Measurements from ENCODE around the gene CES5A. TPM values are rescaled to one million over a fixed set of nuclear protein-coding genes. Genes with fewer than 3 reads are reported as not detected.

The CES5A gene
- polyA plus RNA-seq, 3 donors: not detected

GRCh38 chr16:55912022-55912421 lies 36.8 kb upstream of the CES5A start:
- Mint-ChIP-seq H3K27ac (no peak overlapping the region), H3K27me3 (ENCODE audit: low read depth in 3 of 3) (peaks cover 0 to 10% (median 4%) of the 10 kb centered on the region in 3 donors), H3K4me3 (no peak overlapping the region), H3K4me1 (no peaks in the 10 kb centered on the region), H3K9me3 (peaks cover 0 to 14% (median 3%) of the 10 kb centered on the region in 7 donors), H3K36me3 (no peaks in the 10 kb centered on the region)
- Histone ChIP-seq H3K27ac (ENCODE audit: low read depth in 1 of 2, low read length in 2 of 2) (no peak overlapping the region), H3K27me3 (ENCODE audit: control insufficient read depth in 2 of 2, insufficient read depth in 2 of 2, low read length in 2 of 2) (no peaks in the 10 kb centered on the region), H4K20me1 (ENCODE audit: insufficient read depth, low read length) (no peaks in the 10 kb centered on the region), H2AFZ (ENCODE audit: insufficient read depth, low read depth, low read length, poor library complexity, severe bottlenecking) (no peak overlapping the region), H3K4me1 (ENCODE audit: control insufficient read depth in 1 of 2, insufficient read depth in 2 of 2, low read length in 2 of 2) (no peaks in the 10 kb centered on the region), H3K36me3 (replicated peaks in 1 of 2; ENCODE audit: control insufficient read depth in 1 of 2, insufficient read depth in 2 of 2, low read length in 2 of 2) (no peaks in the 10 kb centered on the region), H3K9me3 (replicated peaks in 1 of 2; ENCODE audit: control insufficient read depth in 1 of 2, insufficient read depth in 1 of 2, low read length in 2 of 2) (peaks cover 0 to 2% of the 10 kb centered on the region in 2 donors), H3K79me2 (ENCODE audit: insufficient read depth, low read length) (no peaks in the 10 kb centered on the region), H3K9ac (ENCODE audit: insufficient read depth, low read length, poor library complexity, severe bottlenecking) (no peak overlapping the region), H3K4me3 (replicated peaks in 1 of 3; ENCODE audit: low read depth in 2 of 3, low read length in 3 of 3) (no peak overlapping the region), H3K4me2 (replicated peaks; ENCODE audit: extremely low read depth, low read length, poor library complexity, severe bottlenecking) (no peak overlapping the region)
- no peak for DNase-seq
- intact Hi-C loops (cut with micrococcal nuclease): no loop called here
- 94% methylated on average over 7 of the region's 9 CpGs for WGBS (ENCODE audit: insufficient coverage)
- TF ChIP-seq, protein P1, sequence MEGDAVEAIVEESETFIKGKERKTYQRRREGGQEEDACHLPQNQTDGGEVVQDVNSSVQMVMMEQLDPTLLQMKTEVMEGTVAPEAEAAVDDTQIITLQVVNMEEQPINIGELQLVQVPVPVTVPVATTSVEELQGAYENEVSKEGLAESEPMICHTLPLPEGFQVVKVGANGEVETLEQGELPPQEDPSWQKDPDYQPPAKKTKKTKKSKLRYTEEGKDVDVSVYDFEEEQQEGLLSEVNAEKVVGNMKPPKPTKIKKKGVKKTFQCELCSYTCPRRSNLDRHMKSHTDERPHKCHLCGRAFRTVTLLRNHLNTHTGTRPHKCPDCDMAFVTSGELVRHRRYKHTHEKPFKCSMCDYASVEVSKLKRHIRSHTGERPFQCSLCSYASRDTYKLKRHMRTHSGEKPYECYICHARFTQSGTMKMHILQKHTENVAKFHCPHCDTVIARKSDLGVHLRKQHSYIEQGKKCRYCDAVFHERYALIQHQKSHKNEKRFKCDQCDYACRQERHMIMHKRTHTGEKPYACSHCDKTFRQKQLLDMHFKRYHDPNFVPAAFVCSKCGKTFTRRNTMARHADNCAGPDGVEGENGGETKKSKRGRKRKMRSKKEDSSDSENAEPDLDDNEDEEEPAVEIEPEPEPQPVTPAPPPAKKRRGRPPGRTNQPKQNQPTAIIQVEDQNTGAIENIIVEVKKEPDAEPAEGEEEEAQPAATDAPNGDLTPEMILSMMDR (IDR thresholded peaks at IDR 0.05): no peak

DNA sequence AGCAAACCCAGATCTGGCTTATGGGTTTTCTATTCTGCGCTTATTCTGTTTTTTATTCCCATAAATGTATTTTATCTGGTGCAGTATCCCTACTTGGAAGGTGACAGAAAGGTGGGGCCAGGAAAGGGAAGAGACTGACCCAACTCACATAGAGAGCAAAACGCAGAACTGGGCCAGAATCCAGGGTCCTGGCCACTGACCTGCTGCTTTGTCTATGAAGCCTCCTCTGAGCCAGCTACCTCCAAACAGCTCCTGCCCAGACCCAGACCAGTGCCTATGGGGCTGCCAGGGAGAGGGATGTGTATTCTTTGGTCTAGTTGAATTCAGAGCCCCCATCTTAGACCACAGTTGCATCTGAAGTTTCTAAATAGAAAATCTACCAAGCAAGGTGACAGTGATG lies 36.4 kb upstream of the CES5A start:
- no peaks in the 10 kb centered on the region for H3K79me2 ChIP-seq (ENCODE audit: insufficient read depth, low read length)
- Mint-ChIP-seq H3K27ac (no peak overlapping the region), H3K9me3 (peaks cover 0 to 13% (median 3%) of the 10 kb centered on the region in 7 donors), H3K27me3 (ENCODE audit: low read depth in 3 of 3) (peaks cover 1 to 10% (median 2%) of the 10 kb centered on the region in 3 donors), H3K4me1 (no peaks in the 10 kb centered on the region), H3K36me3 (no peaks in the 10 kb centered on the region), H3K4me3 (no peak overlapping the region)
- no peak overlapping the region for H3K27ac ChIP-seq (ENCODE audit: low read depth in 1 of 2, low read length in 2 of 2)
- no peak overlapping the region for H3K4me2 ChIP-seq (replicated peaks; ENCODE audit: extremely low read depth, low read length, poor library complexity, severe bottlenecking)
- no CpG with 5 or more reads among the region's 2 CpGs for WGBS (ENCODE audit: insufficient coverage)
- DNase-seq: no peak
- H3K27me3 ChIP-seq (ENCODE audit: control insufficient read depth in 2 of 2, insufficient read depth in 2 of 2, low read length in 2 of 2): no peaks in the 10 kb centered on the region
- H3K9ac ChIP-seq (ENCODE audit: insufficient read depth, low read length, poor library complexity, severe bottlenecking): no peak overlapping the region
- no peaks in the 10 kb centered on the region for H4K20me1 ChIP-seq (ENCODE audit: insufficient read depth, low read length)
- TF ChIP-seq, protein P1 (IDR thresholded peaks at IDR 0.05): no peak
- intact Hi-C loops (cut with micrococcal nuclease): no loop called here
- H3K9me3 ChIP-seq (replicated peaks in 1 of 2; ENCODE audit: control insufficient read depth in 1 of 2, insufficient read depth in 1 of 2, low read length in 2 of 2): peaks cover 0 to 2% of the 10 kb centered on the region in 2 donors
- H3K36me3 ChIP-seq (replicated peaks in 1 of 2; ENCODE audit: control insufficient read depth in 1 of 2, insufficient read depth in 2 of 2, low read length in 2 of 2): no peaks in the 10 kb centered on the region
- no peak overlapping the region for H2AFZ ChIP-seq (ENCODE audit: insufficient read depth, low read depth, low read length, poor library complexity, severe bottlenecking)
- no peak overlapping the region for H3K4me3 ChIP-seq (replicated peaks in 1 of 3; ENCODE audit: low read depth in 2 of 3, low read length in 3 of 3)
- H3K4me1 ChIP-seq (ENCODE audit: control insufficient read depth in 1 of 2, insufficient read depth in 2 of 2, low read length in 2 of 2): no peaks in the 10 kb centered on the region
